Aorta (tissue), 5 donors: Measurements from ENCODE around the gene CPXM2. TPM values are rescaled to one million over a fixed set of nuclear protein-coding genes. Genes with fewer than 3 reads are reported as not detected.

ENCODE experiments used
- ATAC-seq: fragments of 200-7000 bp; cut with Tn5 transposase; one replicate; pipeline ENCODE4 v1.9.1; 2022; ENCODE audit warnings: moderate library complexity; ENCODE audit not compliant: low FRiP score
- DNase-seq, 2 donors: peaks; one replicate each; pipeline ENCODE4 v3.0.0-alpha.2; 2020
- H3K27ac ChIP-seq, 2 donors: one replicate each; pipeline ENCODE4 v1.5.1; 2013; ENCODE audit warnings: low read length in 2 of 2, mild to moderate bottlenecking in 2 of 2, moderate library complexity in 2 of 2, control low read depth in 1 of 2, inconsistent platforms in 1 of 2, low read depth in 1 of 2
- H3K27me3 ChIP-seq, 2 donors: one replicate each; pipeline ENCODE4 v1.6.1; 2013; ENCODE audit warnings: control low read depth in 1 of 2, low read length in 1 of 2, mild to moderate bottlenecking in 1 of 2, moderate library complexity in 1 of 2; ENCODE audit not compliant: insufficient read depth in 2 of 2, control insufficient read depth in 1 of 2
- H3K36me3 ChIP-seq, 2 donors: one replicate each; pipeline ENCODE4 v1.6.1; 2013; ENCODE audit warnings: control low read depth in 1 of 2, low read length in 1 of 2, mild to moderate bottlenecking in 1 of 2; ENCODE audit not compliant: insufficient read depth in 2 of 2, control insufficient read depth in 1 of 2
- H3K4me1 ChIP-seq, 2 donors: one replicate each; pipeline ENCODE4 v1.6.1; 2013; ENCODE audit warnings: low read length in 2 of 2, control low read depth in 1 of 2, mild to moderate bottlenecking in 1 of 2, moderate library complexity in 1 of 2; ENCODE audit not compliant: insufficient read depth in 2 of 2, control insufficient read depth in 1 of 2
- H3K4me3 ChIP-seq, 2 donors: one replicate each; pipeline ENCODE4 v1.5.1; 2013; ENCODE audit warnings: low read length in 2 of 2, control low read depth in 1 of 2, mild to moderate bottlenecking in 1 of 2
- H3K9me3 ChIP-seq: one replicate; pipeline ENCODE4 v1.6.1; 2013; ENCODE audit warnings: mild to moderate bottlenecking, low read length; ENCODE audit not compliant: control insufficient read depth
- WGBS, 2 donors: extraction: QIAGEN DNeasy Blood & Tissue Kit; methylation state at CpG; one replicate each; pipeline ENCODE4 v1.1.7; 2013; 5-methylcytosine and 5-hydroxymethylcytosine counted together
- intact Hi-C, 2 donors: fragments of 100-400 bp; cut with DNase I; formaldehyde crosslinking; loops; one replicate each; pipeline versions ENCODE4 v1.14.2 to v1.15.0; 2022
- polyA plus RNA-seq, 2 donors: library from polyadenylated mRNA; stranded (reverse); fragments of 200-250 nt; gene quantifications; one replicate each; pipeline ENCODE4 v1.2.3, GENCODE V29; 2013
- total RNA-seq, 2 donors: library from RNA; stranded (reverse); fragmentation: NEBNext Ultra II Directional; extraction: Animal tissue kit (Norgen Biotek cat#: 25700); gene quantifications; one replicate each; pipeline ENCODE4 v1.2.1, GENCODE V29; 2021
- donor health status: healthy with polysubstance abuse.
- donor health status: Bipolar disorder and iron deficiency.
- donor health status: DM: no; HTN: no; CAD: no.
- donor health status: DM: no; HTN: no; CAD: no.
- donor health status: DM: yes; HTN: yes; CAD: no.

Gene CPXM2
- total and polyA plus RNA-seq, 4 donors: 43.8 to 169 (median 109) TPM

- 91% methylated on average over 8 of the region's 8 CpGs for WGBS, 2 donors
- H3K9me3 ChIP-seq: no peaks in the 10 kb centered on the region
- H3K4me3 ChIP-seq: no peak overlapping the region
- DNase-seq (no peak), ATAC-seq (no peak)
- intact Hi-C loops: no loop called here
- H3K4me1 ChIP-seq: peaks cover 3% of the 10 kb centered on the region in 2 donors
- H3K27me3 ChIP-seq: no peaks in the 10 kb centered on the region
- H3K36me3 ChIP-seq: no peaks in the 10 kb centered on the region
- H3K27ac ChIP-seq: peak overlapping the region in 1 of 2 donors; percentile 45
Observed at GRCh38 chr10:123863183-123863575, 28.4 kb downstream of the CPXM2 start.

GRCh38 chr10:123862421-123863182 is 29.0 kb downstream of the CPXM2 start:
- Histone ChIP-seq H3K9me3 (no peaks in the 10 kb centered on the region), H3K36me3 (no peaks in the 10 kb centered on the region), H3K4me1 (peaks cover 0 to 3% of the 10 kb centered on the region in 2 donors), H3K27ac (peak overlapping the region in 1 of 2 donors; percentile 1), H3K27me3 (no peaks in the 10 kb centered on the region), H3K4me3 (no peak overlapping the region)
- no peak for DNase-seq
- ATAC-seq: no peak
- intact Hi-C loops: no loop called here
- 88 to 95% methylated on average over 9 of the region's 9 CpGs for WGBS, 2 donors

GRCh38 chr10:123860856-123861255 is 30.8 kb downstream of the CPXM2 start:
- no peak for ATAC-seq
- no peak for DNase-seq
- 86 to 96% methylated on average over 7 of the region's 7 CpGs for WGBS, 2 donors
- H3K27ac ChIP-seq: no peak overlapping the region
- no peaks in the 10 kb centered on the region for H3K27me3 ChIP-seq
- H3K9me3 ChIP-seq: no peaks in the 10 kb centered on the region
- H3K4me3 ChIP-seq: no peak overlapping the region
- H3K4me1 ChIP-seq: peaks cover 0 to 3% of the 10 kb centered on the region in 2 donors
- intact Hi-C loops: no loop called here
- no peaks in the 10 kb centered on the region for H3K36me3 ChIP-seq

GRCh38 chr10:123860209-123860608 is 31.4 kb downstream of the CPXM2 start:
- Histone ChIP-seq H3K4me1 (peaks cover 0 to 3% of the 10 kb centered on the region in 2 donors), H3K27ac (no peak overlapping the region), H3K9me3 (no peaks in the 10 kb centered on the region), H3K4me3 (no peak overlapping the region), H3K36me3 (no peaks in the 10 kb centered on the region), H3K27me3 (no peaks in the 10 kb centered on the region)
- 86 to 87% methylated on average over 5 of the region's 5 CpGs for WGBS, 2 donors
- intact Hi-C loops: no loop called here
- ATAC-seq: no peak
- DNase-seq: no peak

GRCh38 chr10:123859653-123860050 is 32.0 kb downstream of the CPXM2 start:
- WGBS, 2 donors: 90 to 95% methylated on average over 10 of the region's 10 CpGs
- no peaks in the 10 kb centered on the region for H3K27me3 ChIP-seq
- intact Hi-C loops: loop anchor here in 1 of 2 donors (5.0 kb wide), 2 partner anchors 33 to 57 kb away; partner anchors contain the start of gene CPXM2
- DNase-seq (no peak), ATAC-seq (no peak)
- H3K36me3 ChIP-seq: no peaks in the 10 kb centered on the region
- peaks cover 0 to 3% of the 10 kb centered on the region in 2 donors for H3K4me1 ChIP-seq
- no peak overlapping the region for H3K27ac ChIP-seq
- no peak overlapping the region for H3K4me3 ChIP-seq
- H3K9me3 ChIP-seq: no peaks in the 10 kb centered on the region

DNA sequence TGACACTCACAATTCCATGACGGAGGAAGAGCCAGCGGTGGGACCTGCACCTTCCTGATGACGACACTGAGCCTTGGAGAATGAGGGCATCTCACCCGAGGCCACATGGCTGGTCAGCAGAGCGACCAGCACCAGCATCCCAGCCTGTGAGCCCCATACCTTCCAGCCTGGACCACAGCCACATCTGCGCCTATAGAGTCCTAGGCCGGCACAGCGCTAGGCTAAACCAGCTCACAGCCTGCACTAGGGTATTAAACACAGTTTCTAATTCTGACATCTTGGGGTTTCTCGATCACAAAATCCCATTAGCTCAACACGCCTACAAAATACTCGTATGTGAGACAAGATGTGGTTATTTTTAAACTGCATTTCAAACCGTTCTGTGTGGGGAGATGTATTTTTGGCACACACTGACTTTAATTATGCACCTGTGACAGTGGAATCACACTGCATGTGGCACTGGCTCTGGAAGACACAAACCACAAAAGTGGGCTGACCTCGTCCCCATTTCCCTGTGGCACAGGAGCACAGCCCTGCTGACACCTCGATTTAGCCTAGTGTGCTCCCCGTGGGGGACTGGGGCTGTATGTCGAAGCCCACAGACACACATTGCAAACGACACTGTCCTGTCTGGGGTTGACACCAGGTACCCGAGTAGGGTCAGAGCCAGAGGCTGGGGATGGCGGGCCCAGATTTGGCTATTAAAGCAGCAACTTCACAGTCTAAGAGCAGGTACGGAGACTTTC is 32.5 kb downstream of the CPXM2 start:
- WGBS, 2 donors: 90 to 91% methylated on average over 20 of the region's 20 CpGs
- no peak for ATAC-seq
- H3K4me1 ChIP-seq: peaks cover 0 to 3% of the 10 kb centered on the region in 2 donors

DNA sequence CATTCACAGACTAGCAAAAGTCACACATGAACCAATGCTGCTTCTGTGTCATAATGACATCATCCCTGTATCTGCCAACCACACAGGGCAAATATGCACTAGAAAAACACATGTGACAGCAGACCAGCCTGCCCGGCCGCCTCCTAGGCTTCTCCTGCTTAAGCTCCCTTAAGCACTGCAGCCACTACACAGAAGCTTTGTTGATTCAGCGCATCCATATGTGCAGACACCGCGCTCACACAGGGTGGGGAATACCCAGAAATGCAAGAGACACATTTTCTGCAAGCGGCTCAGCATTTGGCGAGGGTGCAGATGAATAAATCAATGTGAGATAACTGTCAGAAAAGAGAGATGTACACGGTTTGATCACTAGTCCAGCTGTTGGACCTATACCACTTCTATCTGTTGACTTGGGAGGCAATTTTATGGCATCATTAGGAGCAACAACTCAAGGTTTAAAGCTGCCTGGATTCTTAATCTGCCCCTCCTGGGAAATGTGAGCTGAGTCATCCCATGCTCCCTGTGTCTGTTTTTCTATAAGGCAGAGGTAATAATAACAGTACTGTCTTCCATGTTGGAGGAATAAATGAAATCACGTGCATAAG is 33.4 kb downstream of the CPXM2 start:
- DNase-seq (peak in 1 of 2 donors; percentile 60), ATAC-seq (peak; percentile 63)
- Histone ChIP-seq H3K27ac (no peak overlapping the region), H3K4me3 (no peak overlapping the region), H3K9me3 (no peaks in the 10 kb centered on the region), H3K4me1 (peaks cover 0 to 3% of the 10 kb centered on the region in 2 donors), H3K27me3 (no peaks in the 10 kb centered on the region), H3K36me3 (no peaks in the 10 kb centered on the region)
- intact Hi-C loops: loop anchor here in 1 of 2 donors (5.0 kb wide), 2 partner anchors 34 to 56 kb away; partner anchors contain the start of gene CPXM2
- WGBS, 2 donors: 20 to 31% methylated on average over 9 of the region's 9 CpGs

More for the DNA sequence above, 32.5 kb downstream of the CPXM2 start:
- no peak for DNase-seq
- intact Hi-C loops: loop anchor here in 1 of 2 donors (5.0 kb wide), 2 partner anchors 33 to 57 kb away; partner anchors contain the start of gene CPXM2
- H3K36me3 ChIP-seq: no peaks in the 10 kb centered on the region
- no peak overlapping the region for H3K27ac ChIP-seq
- H3K9me3 ChIP-seq: no peaks in the 10 kb centered on the region
- no peaks in the 10 kb centered on the region for H3K27me3 ChIP-seq
- H3K4me3 ChIP-seq: no peak overlapping the region

- H3K4me1 ChIP-seq: peaks cover 0 to 3% of the 10 kb centered on the region in 2 donors
Observed at GRCh38 chr10:123857616-123858015, 34.0 kb downstream of the CPXM2 start.

More at GRCh38 chr10:123857616-123858015, 34.0 kb downstream of the CPXM2 start:
- ATAC-seq (peak; percentile 5), DNase-seq (no peak)
- Histone ChIP-seq H3K36me3 (no peaks in the 10 kb centered on the region), H3K9me3 (no peaks in the 10 kb centered on the region), H3K27ac (peak overlapping the region in 1 of 2 donors; percentile 4), H3K4me3 (no peak overlapping the region), H3K27me3 (no peaks in the 10 kb centered on the region)
- WGBS, 2 donors: 91 to 92% methylated on average over 13 to 19 of the region's 19 CpGs
- intact Hi-C loops: loop anchor here in 1 of 2 donors (5.0 kb wide), 2 partner anchors 35 to 55 kb away; partner anchors contain the start of gene CPXM2
